PC-3 (cell line): ENCODE results near the gene GALK2.

ENCODE experiments used
- EZH2 ChIP-seq: fragments of 300-600 bp; sonication (generic); IDR thresholded peaks from one replicate; pipeline ENCODE4 v1.6.1; 2017; ENCODE audit warnings: antibody characterized with exemption, mild to moderate bottlenecking, low read length; ENCODE audit not compliant: unreplicated experiment
- TF ChIP-seq, protein P1 (sequence below): fragments of 300-600 bp; sonication (generic); conservative IDR thresholded peaks from 2 replicates; pipeline ENCODE4 v1.5.1; 2017; ENCODE audit warnings: antibody characterized with exemption, low read depth, mild to moderate bottlenecking, low read length

DNA sequence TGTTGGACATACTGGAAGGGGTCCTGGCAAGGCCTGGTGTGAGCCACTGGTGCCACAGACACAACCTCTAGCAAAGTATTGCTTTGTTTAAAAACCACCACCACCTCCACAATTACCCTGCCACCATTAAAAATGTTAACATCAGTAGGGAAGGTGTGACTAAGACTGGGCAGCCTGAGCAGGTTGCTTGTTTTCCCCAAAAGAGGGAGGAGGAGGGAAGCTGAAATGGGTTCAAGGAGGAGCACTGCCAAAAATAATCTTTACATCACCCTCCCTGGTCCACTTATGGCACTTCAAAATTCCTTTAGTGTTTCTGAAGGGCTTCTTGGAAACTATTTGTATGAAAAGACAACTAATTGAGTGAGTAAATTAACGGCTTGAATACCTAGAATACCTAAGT lies 153.2 kb downstream of the GALK2 start:
- TF ChIP-seq EZH2, result no peak
- TF ChIP-seq, protein P1, sequence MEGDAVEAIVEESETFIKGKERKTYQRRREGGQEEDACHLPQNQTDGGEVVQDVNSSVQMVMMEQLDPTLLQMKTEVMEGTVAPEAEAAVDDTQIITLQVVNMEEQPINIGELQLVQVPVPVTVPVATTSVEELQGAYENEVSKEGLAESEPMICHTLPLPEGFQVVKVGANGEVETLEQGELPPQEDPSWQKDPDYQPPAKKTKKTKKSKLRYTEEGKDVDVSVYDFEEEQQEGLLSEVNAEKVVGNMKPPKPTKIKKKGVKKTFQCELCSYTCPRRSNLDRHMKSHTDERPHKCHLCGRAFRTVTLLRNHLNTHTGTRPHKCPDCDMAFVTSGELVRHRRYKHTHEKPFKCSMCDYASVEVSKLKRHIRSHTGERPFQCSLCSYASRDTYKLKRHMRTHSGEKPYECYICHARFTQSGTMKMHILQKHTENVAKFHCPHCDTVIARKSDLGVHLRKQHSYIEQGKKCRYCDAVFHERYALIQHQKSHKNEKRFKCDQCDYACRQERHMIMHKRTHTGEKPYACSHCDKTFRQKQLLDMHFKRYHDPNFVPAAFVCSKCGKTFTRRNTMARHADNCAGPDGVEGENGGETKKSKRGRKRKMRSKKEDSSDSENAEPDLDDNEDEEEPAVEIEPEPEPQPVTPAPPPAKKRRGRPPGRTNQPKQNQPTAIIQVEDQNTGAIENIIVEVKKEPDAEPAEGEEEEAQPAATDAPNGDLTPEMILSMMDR, result no peak
